Naive thymus-derived CD4-positive, alpha-beta T cell (primary cell): ENCODE results near the gene LRRC55. TPM values are rescaled to one million over a fixed set of nuclear protein-coding genes. Genes with fewer than 3 reads are reported as not detected.

Source experiments
- ATAC-seq: fragments of 150-1000 bp; cut with Tn5 transposase; 2 replicates; pipeline ENCODE4 v1.10.0; 2021; ENCODE audit warnings: mild to moderate bottlenecking, moderate library complexity
- CTCF ChIA-PET: fragments of 350-600 bp; sonication (Branson Sonifier 250); formaldehyde crosslinking; loops from one replicate; lab custom pipeline; 2021; ENCODE audit warnings: antibody characterized with exemption; lab: Charles Lee
- POLR2A ChIA-PET: fragments of 350-600 bp; sonication (Branson Sonifier 250); formaldehyde crosslinking; loops from one replicate; lab custom pipeline; 2021; ENCODE audit warnings: antibody characterized with exemption, inconsistent platforms; lab: Charles Lee
- DNase-seq, 9 donors: peaks; one replicate each; pipeline versions ENCODE4 v3.0.0 to v3.0.0-alpha.2; 2020 to 2022; ENCODE audit warnings: mixed read lengths in 1 of 9
- H3K27ac ChIP-seq: one replicate; pipeline ENCODE4 v1.7.0; 2013; ENCODE audit warnings: mild to moderate bottlenecking, low read depth, low read length, moderate library complexity
- H3K27me3 ChIP-seq, 2 donors: one replicate each; pipeline ENCODE4 v1.7.0; 2013; ENCODE audit warnings: low read length in 2 of 2, mild to moderate bottlenecking in 2 of 2, moderate library complexity in 2 of 2; ENCODE audit not compliant: control insufficient read depth in 2 of 2, insufficient read depth in 2 of 2
- H3K36me3 ChIP-seq, 3 experiments: 1 replicate in 2 of 3; 2 replicates in 1 of 3; pipeline ENCODE4 v1.7.0; 2013; ENCODE audit warnings: low read length in 3 of 3, mild to moderate bottlenecking in 3 of 3, moderate library complexity in 1 of 3; ENCODE audit not compliant: insufficient read depth in 3 of 3, control insufficient read depth in 2 of 3
- H3K4me1 ChIP-seq, 2 donors: one replicate each; pipeline ENCODE4 v1.7.0; 2013; ENCODE audit warnings: low read length in 2 of 2, mild to moderate bottlenecking in 2 of 2, moderate library complexity in 1 of 2; ENCODE audit not compliant: control insufficient read depth in 2 of 2, insufficient read depth in 2 of 2
- H3K4me3 ChIP-seq: 2 replicates; pipeline ENCODE4 v1.7.0; 2013; ENCODE audit warnings: mild to moderate bottlenecking, low read length
- H3K9me3 ChIP-seq, 3 experiments: 1 replicate in 2 of 3; 2 replicates in 1 of 3; pipeline ENCODE4 v1.7.0; 2013; ENCODE audit warnings: low read length in 3 of 3; ENCODE audit not compliant: control insufficient read depth in 2 of 3
- H3K27ac Mint-ChIP-seq, 9 donors: one replicate each; pipeline ENCODE4 v1.8.0; 2020 to 2022; ENCODE audit warnings: mixed read lengths in 9 of 9, mild to moderate bottlenecking in 8 of 9, moderate library complexity in 5 of 9, inconsistent platforms in 2 of 9
- H3K27me3 Mint-ChIP-seq, 5 donors: one replicate each; pipeline ENCODE4 v1.8.0; 2021 to 2022; ENCODE audit warnings: mixed read lengths in 5 of 5, mild to moderate bottlenecking in 1 of 5
- H3K36me3 Mint-ChIP-seq, 5 donors: one replicate each; pipeline ENCODE4 v1.8.0; 2020 to 2022; ENCODE audit warnings: mixed read lengths in 5 of 5, mild to moderate bottlenecking in 3 of 5, inconsistent platforms in 1 of 5
- H3K4me1 Mint-ChIP-seq, 7 donors: one replicate each; pipeline ENCODE4 v1.8.0; 2020 to 2022; ENCODE audit warnings: mixed read lengths in 7 of 7, mild to moderate bottlenecking in 3 of 7, inconsistent platforms in 1 of 7
- H3K4me3 Mint-ChIP-seq, 10 donors: one replicate each; pipeline ENCODE4 v1.8.0; 2020 to 2022; ENCODE audit warnings: mild to moderate bottlenecking in 10 of 10, mixed read lengths in 10 of 10, moderate library complexity in 6 of 10, inconsistent platforms in 2 of 10
- H3K9me3 Mint-ChIP-seq, 11 donors: one replicate each; pipeline ENCODE4 v1.8.0; 2020 to 2022; ENCODE audit warnings: mixed read lengths in 11 of 11, mild to moderate bottlenecking in 4 of 11, inconsistent platforms in 1 of 11, moderate library complexity in 1 of 11
- intact Hi-C, 2 donors: fragments of 100-400 bp; cut with micrococcal nuclease; formaldehyde crosslinking; loops; one replicate each; pipeline ENCODE4 v1.15.1; 2023
- polyA plus RNA-seq, 2 donors: library from polyadenylated mRNA; unstranded; fragments of 300-500 nt; fragmentation: Illumina TruSeq; gene quantifications; one replicate each; pipeline ENCODE4 v1.2.3, GENCODE V29; 2021
- total RNA-seq, 6 experiments: library from RNA in 5 of 6; stranded (reverse) in 5 of 6; gene quantifications; 1 replicate in 5 of 6; 2 replicates in 1 of 6; pipeline ENCODE4 v1.2.3 and lab custom pipeline; 2021 to 2026

The LRRC55 gene
- total and polyA plus RNA-seq, 7 experiments from 2014 or later: not detected

DNA sequence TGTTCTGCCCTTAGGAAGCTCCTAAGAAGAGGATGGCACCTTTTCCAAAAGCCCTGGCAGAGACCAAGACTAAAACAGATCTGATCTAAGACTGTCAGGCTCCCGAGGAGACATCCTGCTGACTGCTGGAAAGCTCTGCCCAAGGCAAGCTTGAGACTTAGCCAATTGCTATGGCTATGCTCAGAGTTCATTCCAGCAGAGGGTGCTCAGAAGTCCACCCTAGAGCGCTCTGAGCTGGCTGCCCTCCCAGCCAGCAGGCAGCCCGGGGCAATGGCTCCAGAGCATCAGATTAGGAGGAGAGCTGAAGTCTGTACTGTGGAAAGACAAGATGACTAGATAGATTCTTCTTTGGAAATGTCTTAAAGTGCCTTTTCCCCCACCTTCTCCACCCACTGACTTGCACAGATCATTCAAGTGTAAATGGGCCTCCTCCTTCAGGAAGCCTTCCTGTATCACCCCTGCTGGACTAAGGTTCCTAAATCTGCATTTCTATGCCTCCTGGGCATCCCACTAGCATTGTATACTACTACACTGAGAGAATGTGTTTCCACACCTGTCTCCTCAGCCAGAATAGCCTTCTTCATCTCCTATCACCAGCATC lies 23.4 kb downstream of the LRRC55 start:
- H3K36me3 Mint-ChIP-seq: no peaks in the 10 kb centered on the region
- ChIA-PET CTCF (no interaction called here), POLR2A (no interaction called here)
- intact Hi-C loops: no loop called here
- no peaks in the 10 kb centered on the region for H3K36me3 ChIP-seq
- no peaks in the 10 kb centered on the region for H3K4me1 ChIP-seq
- DNase-seq (no peak), ATAC-seq (no peak)
- H3K4me1 Mint-ChIP-seq: no peaks in the 10 kb centered on the region
- no peaks in the 10 kb centered on the region for H3K27me3 ChIP-seq
- H3K9me3 Mint-ChIP-seq: peaks cover 0 to 3% (median 0%) of the 10 kb centered on the region in 11 donors
- H3K4me3 Mint-ChIP-seq: no peak overlapping the region
- peaks cover 8 to 37% (median 20%) of the 10 kb centered on the region in 5 donors for H3K27me3 Mint-ChIP-seq
- no peaks in the 10 kb centered on the region for H3K9me3 ChIP-seq
- H3K27ac Mint-ChIP-seq: no peak overlapping the region
- H3K27ac ChIP-seq: no peak overlapping the region
- H3K4me3 ChIP-seq: no peak overlapping the region

DNA sequence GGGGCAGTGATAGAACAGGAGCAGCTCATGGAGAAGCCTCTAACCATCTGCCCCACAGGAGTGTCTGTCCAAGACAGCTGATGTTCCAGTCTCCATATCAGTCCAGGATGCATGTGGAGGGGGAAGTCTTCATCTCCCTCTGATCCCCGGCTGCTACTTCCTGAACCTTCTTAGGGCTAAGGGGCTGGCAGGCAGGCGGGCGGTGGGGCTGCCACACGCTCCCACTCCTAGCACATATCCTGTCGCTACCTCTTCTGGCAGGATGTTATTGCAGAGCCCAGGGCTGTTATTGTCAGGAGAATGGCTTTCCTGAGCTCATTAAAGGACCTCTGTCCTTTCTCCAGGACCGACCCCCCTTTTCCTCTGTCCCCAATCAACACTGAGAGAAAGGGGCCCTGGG lies 25.4 kb downstream of the LRRC55 start:
- Mint-ChIP-seq H3K4me1 (no peaks in the 10 kb centered on the region), H3K36me3 (no peaks in the 10 kb centered on the region), H3K27ac (no peak overlapping the region), H3K27me3 (peaks cover 6 to 31% (median 20%) of the 10 kb centered on the region in 5 donors), H3K9me3 (peaks cover 0 to 3% (median 0%) of the 10 kb centered on the region in 11 donors), H3K4me3 (no peak overlapping the region)
- intact Hi-C loops: no loop called here
- Histone ChIP-seq H3K36me3 (no peaks in the 10 kb centered on the region), H3K4me3 (no peak overlapping the region), H3K4me1 (no peaks in the 10 kb centered on the region), H3K9me3 (no peaks in the 10 kb centered on the region), H3K27me3 (no peaks in the 10 kb centered on the region), H3K27ac (no peak overlapping the region)
- CTCF ChIA-PET: no interaction called here
- DNase-seq (no peak), ATAC-seq (no peak)
- POLR2A ChIA-PET: no interaction called here

DNA sequence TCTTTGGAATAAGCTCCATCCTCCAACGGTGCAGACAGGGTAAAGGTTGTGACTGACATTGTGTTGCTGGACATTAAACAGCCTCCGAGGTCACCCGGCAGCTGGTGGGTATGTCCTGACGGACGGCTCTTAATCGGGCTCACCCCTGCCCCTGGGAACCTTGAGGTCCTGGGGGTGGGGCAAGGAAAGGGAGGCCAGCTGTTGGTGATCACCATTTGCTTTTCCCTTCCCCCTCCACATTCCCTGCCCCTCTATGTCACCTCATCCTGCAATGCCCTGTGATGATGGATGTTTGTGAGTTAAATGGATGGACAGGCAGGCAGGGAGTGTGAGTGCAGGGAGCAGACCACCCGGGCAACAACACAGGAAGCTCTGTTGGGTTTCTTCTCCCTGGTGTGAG lies 29.0 kb downstream of the LRRC55 start:
- intact Hi-C loops: no loop called here
- CTCF ChIA-PET: no interaction called here
- H3K4me1 Mint-ChIP-seq: no peaks in the 10 kb centered on the region

DNA sequence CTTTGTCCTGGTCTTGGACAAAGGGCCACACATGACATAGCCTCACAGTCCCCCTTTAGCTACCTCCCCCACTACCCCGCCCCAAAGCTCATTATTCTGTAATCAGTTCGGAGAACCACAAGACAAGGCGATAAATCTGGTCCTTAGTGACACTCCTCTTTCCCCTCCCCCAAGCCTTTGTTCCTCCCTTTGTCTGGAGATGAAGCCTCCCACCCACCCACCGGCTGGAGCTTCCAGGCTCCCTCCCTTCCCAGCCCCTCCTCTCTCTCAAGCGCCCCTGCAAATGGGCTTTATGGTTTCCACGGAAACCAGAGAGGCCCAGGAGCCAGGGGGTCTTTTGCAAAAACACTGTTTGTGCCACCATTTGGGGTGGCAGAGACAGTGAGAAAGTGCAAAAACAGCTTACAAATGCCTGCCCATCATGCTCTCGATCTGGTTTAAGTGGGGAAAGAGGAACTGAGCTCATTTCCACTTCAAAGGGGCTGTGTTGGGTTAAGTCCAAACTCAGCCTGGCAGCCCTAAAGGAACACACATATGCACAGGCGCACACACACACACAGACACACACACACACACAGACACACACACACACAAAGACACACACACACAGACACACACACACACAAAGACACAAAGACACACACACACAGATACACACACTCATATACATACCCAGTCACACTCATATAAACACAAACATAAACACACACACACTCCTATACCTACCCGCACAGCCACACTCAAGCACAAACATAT lies 31.8 kb downstream of the LRRC55 start:
- CTCF ChIA-PET: no interaction called here
- no peaks in the 10 kb centered on the region for H3K4me1 Mint-ChIP-seq

More for the DNA sequence above, 29.0 kb downstream of the LRRC55 start:
- H3K27me3 Mint-ChIP-seq: peaks cover 6 to 29% (median 20%) of the 10 kb centered on the region in 5 donors
- no peaks in the 10 kb centered on the region for H3K9me3 ChIP-seq
- H3K4me1 ChIP-seq: no peaks in the 10 kb centered on the region
- H3K27ac ChIP-seq: no peak overlapping the region
- H3K4me3 Mint-ChIP-seq: no peak overlapping the region
- no peaks in the 10 kb centered on the region for H3K27me3 ChIP-seq
- POLR2A ChIA-PET: no interaction called here
- no peak overlapping the region for H3K4me3 ChIP-seq
- H3K9me3 Mint-ChIP-seq: peaks cover 0 to 1% (median 0%) of the 10 kb centered on the region in 11 donors
- ATAC-seq (no peak), DNase-seq (no peak)
- no peak overlapping the region for H3K27ac Mint-ChIP-seq
- H3K36me3 Mint-ChIP-seq: no peaks in the 10 kb centered on the region
- H3K36me3 ChIP-seq: no peaks in the 10 kb centered on the region

DNA sequence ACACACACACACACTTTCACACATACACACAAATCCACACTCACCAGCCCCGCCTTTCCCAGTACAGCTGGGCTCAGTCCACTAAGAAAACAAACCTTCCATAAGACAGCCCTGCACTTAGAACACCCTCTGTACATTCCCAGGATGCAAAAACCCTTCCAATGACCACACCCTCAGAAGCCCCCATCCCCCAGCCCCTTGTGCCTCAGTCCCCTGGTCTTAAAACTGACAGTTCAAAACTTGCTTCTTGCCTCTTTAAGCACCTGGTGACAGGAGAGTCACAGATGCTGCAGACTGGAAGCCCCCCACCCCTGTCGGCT lies 32.3 kb downstream of the LRRC55 start:
- ChIA-PET CTCF (no interaction called here), POLR2A (no interaction called here)
- intact Hi-C loops: no loop called here
- DNase-seq (no peak), ATAC-seq (no peak)
- Mint-ChIP-seq H3K27ac (no peak overlapping the region), H3K4me3 (no peak overlapping the region), H3K4me1 (no peaks in the 10 kb centered on the region), H3K27me3 (peaks cover 0 to 29% (median 16%) of the 10 kb centered on the region in 5 donors), H3K9me3 (peaks cover 0 to 3% (median 0%) of the 10 kb centered on the region in 11 donors), H3K36me3 (no peaks in the 10 kb centered on the region)
- Histone ChIP-seq H3K4me3 (no peak overlapping the region), H3K36me3 (no peaks in the 10 kb centered on the region), H3K27me3 (no peaks in the 10 kb centered on the region), H3K9me3 (no peaks in the 10 kb centered on the region), H3K27ac (no peak overlapping the region), H3K4me1 (no peaks in the 10 kb centered on the region)

More for the DNA sequence above, 31.8 kb downstream of the LRRC55 start:
- no peak for ATAC-seq
- H3K4me3 ChIP-seq: no peak overlapping the region
- H3K27ac ChIP-seq: no peak overlapping the region
- intact Hi-C loops: no loop called here
- Mint-ChIP-seq H3K36me3 (no peaks in the 10 kb centered on the region), H3K4me3 (no peak overlapping the region), H3K9me3 (peaks cover 0 to 3% (median 0%) of the 10 kb centered on the region in 11 donors), H3K27ac (no peak overlapping the region), H3K27me3 (peaks cover 2 to 29% (median 11%) of the 10 kb centered on the region in 5 donors)
- POLR2A ChIA-PET: no interaction called here
- no peaks in the 10 kb centered on the region for H3K36me3 ChIP-seq
- H3K27me3 ChIP-seq: no peaks in the 10 kb centered on the region
- no peak for DNase-seq
- H3K9me3 ChIP-seq: no peaks in the 10 kb centered on the region
- H3K4me1 ChIP-seq: no peaks in the 10 kb centered on the region

DNA sequence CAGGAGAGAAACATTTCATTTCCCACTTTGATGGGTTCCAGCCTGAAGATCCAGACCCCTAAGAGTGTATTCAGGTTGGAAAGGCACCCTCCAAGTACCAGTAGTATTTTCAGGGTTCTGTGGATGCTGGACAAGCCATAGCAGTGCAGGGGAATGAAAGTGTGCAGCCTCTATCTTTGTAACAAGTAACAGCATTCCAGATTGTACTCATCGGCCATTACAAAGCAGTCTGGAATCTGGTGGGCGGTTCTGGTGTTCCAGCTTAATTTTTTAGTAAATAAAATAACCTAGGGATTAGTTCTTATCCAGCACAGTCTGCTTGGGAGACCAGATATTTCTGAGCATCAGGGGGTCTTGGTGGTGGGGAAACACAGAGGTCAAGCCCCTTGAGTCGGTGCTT lies 32.7 kb downstream of the LRRC55 start:
- Histone ChIP-seq H3K9me3 (no peaks in the 10 kb centered on the region), H3K4me3 (no peak overlapping the region), H3K36me3 (no peaks in the 10 kb centered on the region), H3K27ac (no peak overlapping the region), H3K27me3 (no peaks in the 10 kb centered on the region), H3K4me1 (no peaks in the 10 kb centered on the region)
- Mint-ChIP-seq H3K36me3 (no peaks in the 10 kb centered on the region), H3K4me3 (no peak overlapping the region), H3K9me3 (peaks cover 0 to 3% (median 0%) of the 10 kb centered on the region in 11 donors), H3K27me3 (peaks cover 0 to 32% (median 19%) of the 10 kb centered on the region in 5 donors), H3K27ac (no peak overlapping the region), H3K4me1 (peaks cover 0 to 1% (median 0%) of the 10 kb centered on the region in 7 donors)
- DNase-seq (no peak), ATAC-seq (no peak)
- ChIA-PET POLR2A (no interaction called here), CTCF (no interaction called here)
- intact Hi-C loops: no loop called here

DNA sequence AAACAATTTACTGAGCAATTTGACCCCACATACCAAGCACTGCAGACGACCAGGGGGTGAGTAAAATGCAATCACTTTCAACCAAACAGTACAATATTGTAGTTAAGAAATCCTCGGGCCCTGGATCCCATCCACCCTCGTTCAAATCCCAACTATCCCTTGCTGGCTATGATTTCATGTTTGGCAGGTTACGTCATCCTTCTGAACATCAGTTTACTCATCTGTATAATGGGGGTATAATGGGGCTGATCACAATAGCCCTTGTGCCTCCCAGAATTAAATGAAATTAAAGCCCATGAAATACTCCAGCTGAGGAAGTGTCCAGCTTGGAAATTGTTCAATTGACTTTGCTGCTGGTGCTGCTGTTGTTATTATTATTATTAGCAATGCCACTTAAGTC lies 34.7 kb downstream of the LRRC55 start:
- H3K9me3 ChIP-seq: no peaks in the 10 kb centered on the region
- H3K27ac ChIP-seq: no peak overlapping the region
- Mint-ChIP-seq H3K27me3 (peaks cover 0 to 38% (median 24%) of the 10 kb centered on the region in 5 donors), H3K9me3 (peaks cover 0 to 3% (median 0%) of the 10 kb centered on the region in 11 donors), H3K4me3 (no peak overlapping the region), H3K4me1 (peaks cover 0 to 1% (median 0%) of the 10 kb centered on the region in 7 donors), H3K27ac (no peak overlapping the region), H3K36me3 (no peaks in the 10 kb centered on the region)
- POLR2A ChIA-PET: no interaction called here
- no peak overlapping the region for H3K4me3 ChIP-seq
- intact Hi-C loops: no loop called here
- no peaks in the 10 kb centered on the region for H3K4me1 ChIP-seq
- H3K27me3 ChIP-seq: no peaks in the 10 kb centered on the region
- ATAC-seq (no peak), DNase-seq (no peak)
- CTCF ChIA-PET: no interaction called here
- no peaks in the 10 kb centered on the region for H3K36me3 ChIP-seq
